ENCODE data around the gene MRNIP. TPM values are rescaled to one million over a fixed set of nuclear protein-coding genes. Genes with fewer than 3 reads are reported as not detected.
"Not testable (repeated sequence)": the region's sequence is repeated elsewhere in the genome, so short reads cannot be mapped to it uniquely, and the experiment has no call there.

Gene MRNIP
- total RNA-seq, 1 donor from 2014 or later, result 11.8 TPM

- DNase-seq (ENCODE audit: low read depth), result no peak
- H3K27me3 ChIP-seq (ENCODE audit: control insufficient read depth, insufficient read depth, low read length), result no peaks in the 10 kb centered on the region
- no peak for TF ChIP-seq CTCF (IDR thresholded peaks at IDR 0.05; ENCODE audit: insufficient read depth, low read length, severe bottlenecking)
- H3K4me3 ChIP-seq (ENCODE audit: low read depth, low read length), result no peak overlapping the region
- no peak for FAIRE-seq
- peaks cover 35% of the 10 kb centered on the region for H3K36me3 ChIP-seq (ENCODE audit: control insufficient read depth, insufficient read depth, low read length)
Observed at GRCh38 chr5:179837076-179838011, 21.3 kb downstream of the MRNIP start.

GRCh38 chr5:179836225-179837019, 22.2 kb downstream of the MRNIP start:
- TF ChIP-seq CTCF (IDR thresholded peaks at IDR 0.05; ENCODE audit: insufficient read depth, low read length, severe bottlenecking), result no peak
- no peaks in the 10 kb centered on the region for H3K27me3 ChIP-seq (ENCODE audit: control insufficient read depth, insufficient read depth, low read length)
- H3K36me3 ChIP-seq (ENCODE audit: control insufficient read depth, insufficient read depth, low read length), result peaks cover 38% of the 10 kb centered on the region
- DNase-seq (ENCODE audit: low read depth), result no peak
- no peak overlapping the region for H3K4me3 ChIP-seq (ENCODE audit: low read depth, low read length)
- no peak for FAIRE-seq

GRCh38 chr5:179834871-179835270, 23.7 kb downstream of the MRNIP start:
- FAIRE-seq; DNase-seq (ENCODE audit: low read depth); H3K27me3 ChIP-seq (ENCODE audit: control insufficient read depth, insufficient read depth, low read length); H3K4me3 ChIP-seq (ENCODE audit: low read depth, low read length): not testable (repeated sequence)
- H3K36me3 ChIP-seq (ENCODE audit: control insufficient read depth, insufficient read depth, low read length), result peaks cover 43% of the 10 kb centered on the region

- H3K27me3 ChIP-seq (ENCODE audit: control insufficient read depth, insufficient read depth, low read length), result no peaks in the 10 kb centered on the region
- TF ChIP-seq CTCF (IDR thresholded peaks at IDR 0.05; ENCODE audit: insufficient read depth, low read length, severe bottlenecking), result no peak
- no peak for DNase-seq (ENCODE audit: low read depth)
- FAIRE-seq, result no peak
- no peak overlapping the region for H3K4me3 ChIP-seq (ENCODE audit: low read depth, low read length)
- peaks cover 47% of the 10 kb centered on the region for H3K36me3 ChIP-seq (ENCODE audit: control insufficient read depth, insufficient read depth, low read length)
Observed at GRCh38 chr5:179834120-179834519, 24.5 kb downstream of the MRNIP start.

GRCh38 chr5:179833709-179834070, 24.9 kb downstream of the MRNIP start:
- H3K27me3 ChIP-seq (ENCODE audit: control insufficient read depth, insufficient read depth, low read length), result no peaks in the 10 kb centered on the region
- FAIRE-seq, result no peak
- no peak for TF ChIP-seq CTCF (IDR thresholded peaks at IDR 0.05; ENCODE audit: insufficient read depth, low read length, severe bottlenecking)
- H3K36me3 ChIP-seq (ENCODE audit: control insufficient read depth, insufficient read depth, low read length), result peaks cover 51% of the 10 kb centered on the region
- no peak overlapping the region for H3K4me3 ChIP-seq (ENCODE audit: low read depth, low read length)
- DNase-seq (ENCODE audit: low read depth), result no peak

- DNase-seq (ENCODE audit: low read depth) (no peak), FAIRE-seq (no peak)
- Histone ChIP-seq H3K27me3 (ENCODE audit: control insufficient read depth, insufficient read depth, low read length) (no peaks in the 10 kb centered on the region), H3K4me3 (ENCODE audit: low read depth, low read length) (no peak overlapping the region), H3K36me3 (ENCODE audit: control insufficient read depth, insufficient read depth, low read length) (peaks cover 52% of the 10 kb centered on the region)
- TF ChIP-seq CTCF (IDR thresholded peaks at IDR 0.05; ENCODE audit: insufficient read depth, low read length, severe bottlenecking), result no peak
Observed at GRCh38 chr5:179833056-179833708, 25.4 kb downstream of the MRNIP start.
